AG04449 (cell line): ENCODE measurements around the gene XPO6.

Experiments
- CTCF ChIA-PET: fragments of 350-600 bp; formaldehyde crosslinking; extraction: SDS; loops from one replicate; lab custom pipeline; 2021; ENCODE audit warnings: antibody characterized with exemption; lab: Yijun Ruan, JAX
- POLR2A ChIA-PET: fragments of 400-600, 350-600 bp; formaldehyde crosslinking; extraction: SDS; loops from one replicate; lab custom pipeline; 2020; ENCODE audit warnings: antibody characterized with exemption, inconsistent platforms; lab: Yijun Ruan, JAX
- DNase-seq: peaks from one replicate; pipeline ENCODE4 v3.0.0-alpha.2; 2010; ENCODE audit warnings: low read depth, low spot score
- H3K4me3 ChIP-seq: 2 replicates; pipeline ENCODE4 v1.5.1; 2011; ENCODE audit warnings: low read depth, mild to moderate bottlenecking, control low read depth, low read length
- TF ChIP-seq, protein P1 (sequence below): IDR thresholded peaks from one replicate; pipeline ENCODE4 v1.5.1; 2011; ENCODE audit warnings: mild to moderate bottlenecking, moderate library complexity, low read length, control low read depth, inconsistent platforms; ENCODE audit not compliant: insufficient read depth; ENCODE audit errors: missing control alignments

Gene XPO6

DNA sequence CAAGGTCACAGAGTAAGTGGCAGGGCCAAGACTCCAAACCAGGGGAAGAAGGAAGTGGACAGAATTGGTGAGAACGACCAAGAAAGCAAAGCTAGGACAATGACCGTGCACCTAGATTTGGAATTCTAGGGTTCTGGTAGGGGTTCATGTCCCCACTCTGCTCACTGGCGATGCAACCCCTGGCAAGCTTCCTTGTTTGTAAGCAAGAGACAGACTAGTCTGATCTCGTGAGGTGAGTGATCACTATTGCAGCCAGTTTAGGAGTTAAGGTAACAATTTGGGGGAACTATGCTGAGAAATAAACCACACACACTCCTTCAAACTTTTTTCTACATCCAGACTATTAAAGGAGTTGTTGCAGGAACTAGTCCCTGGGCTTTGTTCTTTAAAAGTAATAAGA, 48.1 kb downstream of the XPO6 start:
- CTCF ChIA-PET, result interaction anchor here (0.7 to 1.2 kb wide), 2 partner anchors 10 to 153 kb away, joined by 3 read pairs; no protein-coding TSS in a partner anchor
- TF ChIP-seq, protein P1, sequence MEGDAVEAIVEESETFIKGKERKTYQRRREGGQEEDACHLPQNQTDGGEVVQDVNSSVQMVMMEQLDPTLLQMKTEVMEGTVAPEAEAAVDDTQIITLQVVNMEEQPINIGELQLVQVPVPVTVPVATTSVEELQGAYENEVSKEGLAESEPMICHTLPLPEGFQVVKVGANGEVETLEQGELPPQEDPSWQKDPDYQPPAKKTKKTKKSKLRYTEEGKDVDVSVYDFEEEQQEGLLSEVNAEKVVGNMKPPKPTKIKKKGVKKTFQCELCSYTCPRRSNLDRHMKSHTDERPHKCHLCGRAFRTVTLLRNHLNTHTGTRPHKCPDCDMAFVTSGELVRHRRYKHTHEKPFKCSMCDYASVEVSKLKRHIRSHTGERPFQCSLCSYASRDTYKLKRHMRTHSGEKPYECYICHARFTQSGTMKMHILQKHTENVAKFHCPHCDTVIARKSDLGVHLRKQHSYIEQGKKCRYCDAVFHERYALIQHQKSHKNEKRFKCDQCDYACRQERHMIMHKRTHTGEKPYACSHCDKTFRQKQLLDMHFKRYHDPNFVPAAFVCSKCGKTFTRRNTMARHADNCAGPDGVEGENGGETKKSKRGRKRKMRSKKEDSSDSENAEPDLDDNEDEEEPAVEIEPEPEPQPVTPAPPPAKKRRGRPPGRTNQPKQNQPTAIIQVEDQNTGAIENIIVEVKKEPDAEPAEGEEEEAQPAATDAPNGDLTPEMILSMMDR, result no peak
- H3K4me3 ChIP-seq, result no peak overlapping the region
- POLR2A ChIA-PET, result no interaction called here
- no peak for DNase-seq

DNA sequence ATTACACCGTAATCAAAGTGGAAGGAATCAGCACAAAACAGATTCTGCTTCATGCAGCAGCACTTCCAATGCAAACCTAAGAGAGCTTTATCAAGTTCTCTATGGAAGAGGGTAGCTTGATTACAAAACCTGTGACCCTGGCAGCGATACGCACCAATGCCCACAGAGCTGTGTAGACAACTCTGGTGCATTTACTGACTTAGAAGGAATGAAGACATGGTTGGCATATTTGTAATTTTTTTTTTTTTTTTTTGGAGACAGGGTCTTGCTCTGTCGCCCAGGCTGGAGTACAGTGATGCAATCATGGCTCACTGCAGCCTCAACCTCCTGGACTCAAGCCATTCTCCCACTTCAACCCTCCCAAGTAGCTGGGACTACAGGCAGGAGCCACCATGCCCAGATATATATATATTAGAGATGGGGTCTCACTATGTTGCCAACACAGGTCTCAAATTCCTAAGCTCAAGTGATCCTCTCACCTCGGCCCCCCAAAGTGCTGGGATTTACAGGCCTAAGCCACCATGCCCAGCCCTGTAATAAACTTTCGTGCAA, 49.4 kb downstream of the XPO6 start:
- ChIA-PET CTCF (interaction anchor here (1.3 to 1.9 kb wide), 2 partner anchors 10 to 20 kb away, joined by 3 to 4 read pairs; no protein-coding TSS in a partner anchor), POLR2A (interaction anchor here (0.7 kb wide), 1 partner anchor 10 kb away, joined by 4 read pairs; no protein-coding TSS in a partner anchor)
- H3K4me3 ChIP-seq, result no peak overlapping the region
- DNase-seq, result no peak
- TF ChIP-seq, protein P1, result no peak

DNA sequence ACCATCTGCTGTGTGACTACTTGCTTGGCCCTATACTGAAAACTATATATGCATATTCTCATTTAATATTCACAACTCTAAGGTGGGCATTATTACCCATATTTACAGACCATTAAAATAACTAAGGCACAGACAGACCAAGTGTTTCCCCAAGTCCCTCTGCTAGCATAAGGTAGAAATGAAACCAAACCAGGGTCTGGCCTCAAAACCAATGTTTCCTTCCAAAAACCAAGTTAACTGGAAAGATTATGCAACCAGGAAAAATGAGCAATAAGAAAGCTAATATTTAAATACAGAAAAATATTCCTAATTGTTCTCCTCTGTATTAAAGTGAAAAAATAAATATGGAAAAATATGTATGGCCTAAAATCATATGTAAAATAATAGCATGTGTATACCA, 50.1 kb downstream of the XPO6 start:
- H3K4me3 ChIP-seq, result no peak overlapping the region
- TF ChIP-seq, protein P1, result no peak
- CTCF ChIA-PET, result interaction anchor here (1.3 to 1.9 kb wide), 2 partner anchors 9 to 19 kb away, joined by 3 to 4 read pairs; no protein-coding TSS in a partner anchor
- DNase-seq, result no peak
- POLR2A ChIA-PET, result no interaction called here

DNA sequence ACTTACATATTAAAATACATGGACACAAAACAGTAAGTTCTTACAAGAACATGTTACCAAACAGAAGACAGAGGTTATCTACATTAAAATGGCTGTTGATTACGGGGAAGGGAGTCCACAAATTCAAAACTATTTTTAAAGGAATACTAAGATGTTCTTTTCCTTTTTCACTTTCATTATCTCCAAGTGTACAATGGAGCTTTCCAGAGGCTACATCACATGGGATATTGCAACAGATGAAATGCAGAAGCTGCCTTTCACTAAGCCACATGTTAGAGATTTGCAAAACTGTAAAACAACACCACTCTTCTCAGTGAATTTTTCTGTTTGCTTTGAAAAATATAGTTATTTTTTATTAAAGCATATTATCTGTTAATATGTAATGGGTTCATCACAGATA, 53.6 kb downstream of the XPO6 start:
- no peak overlapping the region for H3K4me3 ChIP-seq
- DNase-seq, result no peak
- ChIA-PET POLR2A (no interaction called here), CTCF (no interaction called here)
- TF ChIP-seq, protein P1, result no peak

DNA sequence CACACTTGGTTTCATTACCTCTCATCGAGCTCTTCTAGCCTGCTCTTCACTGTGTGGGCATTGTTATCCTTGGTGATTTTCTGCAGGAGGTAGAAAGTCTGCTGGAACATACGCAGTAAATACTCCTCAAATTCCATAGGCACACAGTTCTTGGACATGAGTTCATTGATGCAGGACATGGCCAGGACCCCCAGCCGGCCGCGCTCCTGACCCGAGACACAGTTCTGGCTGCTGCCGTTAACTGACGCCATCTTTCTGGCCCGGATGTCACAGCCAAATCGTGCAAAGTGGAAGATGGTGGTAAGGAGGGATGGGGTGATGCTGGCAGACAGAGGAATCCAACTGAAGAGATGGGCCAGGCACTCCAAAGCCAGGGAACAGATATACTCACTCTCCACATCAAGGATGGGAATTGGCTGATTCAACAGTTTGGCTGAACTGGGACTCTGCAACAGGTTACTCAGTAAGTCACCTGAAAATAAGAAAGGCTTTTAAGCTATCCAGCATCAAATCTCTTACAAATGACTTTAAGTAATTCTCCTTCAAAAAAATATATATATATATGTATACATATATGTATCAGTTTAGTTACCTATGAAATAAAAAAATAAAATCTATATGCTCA, 55.6 kb downstream of the XPO6 start:
- POLR2A ChIA-PET, result no interaction called here

DNA sequence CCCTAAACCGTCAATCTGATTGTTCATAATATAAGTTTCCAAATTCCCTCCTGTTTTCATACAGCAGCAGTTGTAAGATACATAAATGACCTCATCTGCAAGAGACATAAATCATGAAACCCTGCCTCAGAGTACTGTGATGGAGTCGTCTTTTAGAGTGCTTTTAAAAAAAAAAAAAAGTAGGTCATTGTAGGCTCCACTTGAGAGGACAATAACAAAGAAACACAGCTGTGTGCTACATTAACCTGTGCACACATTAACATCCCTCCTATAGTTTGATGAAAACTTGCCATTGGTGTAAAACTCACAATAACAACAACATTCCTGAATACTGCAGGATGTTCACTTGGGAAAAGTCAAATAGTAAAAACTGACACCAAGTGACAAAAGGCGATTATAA, 56.5 kb downstream of the XPO6 start:
- no peak for DNase-seq
- TF ChIP-seq, protein P1, result no peak
- CTCF ChIA-PET, result no interaction called here
- no peak overlapping the region for H3K4me3 ChIP-seq
- POLR2A ChIA-PET, result no interaction called here

More for the DNA sequence above, 55.6 kb downstream of the XPO6 start:
- TF ChIP-seq, protein P1, result no peak
- DNase-seq, result no peak
- H3K4me3 ChIP-seq, result no peak overlapping the region
- CTCF ChIA-PET, result no interaction called here
